H1 (cell line): ENCODE results near the gene EIPR1. TPM values are rescaled to one million over a fixed set of nuclear protein-coding genes. Genes with fewer than 3 reads are reported as not detected.

ENCODE experiments used
- CTCF ChIA-PET: fragments of 300-600 bp; sonication (Branson Sonifier 250); formaldehyde crosslinking; loops from one replicate; lab custom pipeline; 2021; ENCODE audit not compliant: partially characterized antibody; lab: Charles Lee
- POLR2A ChIA-PET: fragments of 300-600 bp; sonication (Branson Sonifier 250); formaldehyde crosslinking; loops from one replicate; lab custom pipeline; 2021; ENCODE audit warnings: inconsistent platforms; ENCODE audit not compliant: partially characterized antibody; lab: Charles Lee
- DNase-seq, 2 experiments: peaks; one replicate each; pipeline versions ENCODE4 v3.0.0 to v3.0.0-alpha.2; 2010 to 2022; ENCODE audit warnings: low spot score in 2 of 2, low read depth in 1 of 2, mixed read lengths in 1 of 2
- FAIRE-seq: peaks from 2 replicates; lab custom pipeline; 2011; peaks lifted over from hg19 to GRCh38; lab: Jason Lieb, UNC
- H2AFZ ChIP-seq: 2 replicates; pipeline ENCODE4 v1.8.1; 2012; ENCODE audit warnings: low read length, inconsistent platforms
- H2AK5ac ChIP-seq: 2 replicates; pipeline ENCODE4 v1.6.1; 2013; ENCODE audit warnings: low read depth, low read length
- H2BK120ac ChIP-seq: replicated peaks from 2 replicates; pipeline ENCODE3; 2013; ENCODE audit warnings: low read depth, low read length, inconsistent platforms
- H2BK12ac ChIP-seq: 2 replicates; pipeline ENCODE4 v1.6.1; 2013; ENCODE audit warnings: low read depth, low read length
- H2BK15ac ChIP-seq: 2 replicates; pipeline ENCODE4 v1.6.1; 2013; ENCODE audit warnings: low read length
- H2BK20ac ChIP-seq: 2 replicates; pipeline ENCODE4 v1.6.1; 2013; ENCODE audit warnings: low read length
- H2BK5ac ChIP-seq: 2 replicates; pipeline ENCODE4 v1.6.1; 2013; ENCODE audit warnings: low read depth, low read length
- H3K14ac ChIP-seq: 2 replicates; pipeline ENCODE4 v1.6.1; 2013; ENCODE audit warnings: inconsistent platforms; ENCODE audit not compliant: insufficient read length
- H3K18ac ChIP-seq: 2 replicates; pipeline ENCODE4 v1.6.1; 2013; ENCODE audit warnings: low read length; ENCODE audit errors: extremely low read depth
- H3K23ac ChIP-seq: 2 replicates; pipeline ENCODE4 v1.6.1; 2013; ENCODE audit warnings: inconsistent platforms; ENCODE audit not compliant: insufficient read length
- H3K23me2 ChIP-seq: 2 replicates; pipeline ENCODE4 v1.6.1; 2013; ENCODE audit warnings: low read depth, low read length
- H3K27ac ChIP-seq: 2 replicates; pipeline ENCODE4 v1.6.1; 2011; ENCODE audit warnings: low read depth, low read length, inconsistent platforms
- H3K27me3 ChIP-seq, 4 experiments: replicated peaks in 1 of 4; 1 replicate in 1 of 4; 2 replicates in 3 of 4; pipeline versions ENCODE4 v1.6.1 to v1.8.1; 2011 to 2013; ENCODE audit warnings: low read length in 3 of 4, mild to moderate bottlenecking in 3 of 4, inconsistent platforms in 2 of 4, mixed read lengths in 2 of 4, moderate library complexity in 1 of 4; ENCODE audit not compliant: control insufficient read depth in 3 of 4, insufficient read depth in 3 of 4; ENCODE audit errors: extremely low read depth in 1 of 4
- H3K36me3 ChIP-seq, 4 experiments: 2 replicates each; pipeline versions ENCODE4 v1.6.1 to v1.8.1; 2011 to 2013; ENCODE audit warnings: mild to moderate bottlenecking in 4 of 4, low read length in 3 of 4, moderate library complexity in 2 of 4, control low read depth in 1 of 4, inconsistent platforms in 1 of 4; ENCODE audit not compliant: insufficient read depth in 4 of 4, control insufficient read depth in 2 of 4
- H3K4ac ChIP-seq: replicated peaks from 2 replicates; pipeline ENCODE3; 2013; ENCODE audit warnings: low read length, low read depth, mixed read lengths, inconsistent platforms; ENCODE audit not compliant: insufficient read length
- H3K4me1 ChIP-seq, 4 experiments: replicated peaks in 1 of 4; 1 replicate in 1 of 4; 2 replicates in 3 of 4; pipeline versions ENCODE4 v1.6.1 to v1.8.1; 2011 to 2013; ENCODE audit warnings: low read length in 3 of 4, inconsistent platforms in 2 of 4, mixed read lengths in 1 of 4; ENCODE audit not compliant: insufficient read depth in 4 of 4, control insufficient read depth in 3 of 4
- H3K4me2 ChIP-seq, 2 experiments: 2 replicates each; pipeline versions ENCODE4 v1.6.1 to v1.8.1; 2011 to 2013; ENCODE audit warnings: low read depth in 2 of 2, low read length in 2 of 2, control low read depth in 1 of 2, inconsistent platforms in 1 of 2, mild to moderate bottlenecking in 1 of 2; ENCODE audit not compliant: insufficient read depth in 1 of 2
- H3K4me3 ChIP-seq, 4 experiments: fragments of 200-600, 300-600 bp in 1 of 4; sonication (generic), shearing (Covaris generic), sonication (Bioruptor Twin) in 1 of 4; 2 replicates each; pipeline versions ENCODE4 v1.5.1 to v1.8.1; 2011 to 2016; ENCODE audit warnings: low read length in 4 of 4, low read depth in 3 of 4, control low read depth in 2 of 4, inconsistent platforms in 2 of 4, mild to moderate bottlenecking in 2 of 4, mixed read lengths in 1 of 4, moderate library complexity in 1 of 4; ENCODE audit not compliant: insufficient read depth in 2 of 4; ENCODE audit errors: extremely low read depth in 1 of 4
- H3K56ac ChIP-seq: replicated peaks from 2 replicates; pipeline ENCODE3; 2013; ENCODE audit warnings: low read depth, mild to moderate bottlenecking, mixed read lengths, low read length, inconsistent platforms; ENCODE audit not compliant: insufficient read length
- H3K79me1 ChIP-seq: 2 replicates; pipeline ENCODE4 v1.6.1; 2013; ENCODE audit warnings: low read depth, low read length, control low read depth
- H3K79me2 ChIP-seq, 2 experiments: 2 replicates each; pipeline versions ENCODE4 v1.6.1 to v1.8.1; 2012 to 2013; ENCODE audit warnings: low read length in 2 of 2, mild to moderate bottlenecking in 2 of 2, inconsistent platforms in 1 of 2; ENCODE audit not compliant: insufficient read depth in 2 of 2, control insufficient read depth in 1 of 2
- H3K9ac ChIP-seq, 4 experiments: replicated peaks in 1 of 4; 1 replicate in 1 of 4; 2 replicates in 3 of 4; pipeline versions ENCODE4 v1.6.1 to v1.8.1; 2011 to 2013; ENCODE audit warnings: low read depth in 3 of 4, low read length in 3 of 4, control low read depth in 2 of 4, mild to moderate bottlenecking in 2 of 4, moderate library complexity in 2 of 4, inconsistent platforms in 1 of 4; ENCODE audit errors: extremely low read depth in 1 of 4
- H3K9me3 ChIP-seq, 2 experiments: 2 replicates each; pipeline versions ENCODE4 v1.6.1 to v1.8.1; 2012 to 2013; ENCODE audit warnings: mild to moderate bottlenecking in 2 of 2, moderate library complexity in 2 of 2, control low read depth in 1 of 2, inconsistent platforms in 1 of 2, low read depth in 1 of 2, low read length in 1 of 2, mixed read lengths in 1 of 2; ENCODE audit not compliant: insufficient read depth in 2 of 2
- H4K20me1 ChIP-seq, 2 experiments: replicated peaks in 1 of 2; 2 replicates each; pipeline versions ENCODE3 to v1.8.1; 2011 to 2013; ENCODE audit warnings: inconsistent platforms in 2 of 2, low read length in 2 of 2, mild to moderate bottlenecking in 1 of 2; ENCODE audit not compliant: insufficient read depth in 2 of 2, control insufficient read depth in 1 of 2
- H4K5ac ChIP-seq: 2 replicates; pipeline ENCODE4 v1.6.1; 2013; ENCODE audit warnings: low read length, low read depth, mixed read lengths, inconsistent platforms; ENCODE audit not compliant: insufficient read length
- H4K8ac ChIP-seq: 2 replicates; pipeline ENCODE4 v1.8.0; 2013; ENCODE audit warnings: mild to moderate bottlenecking, moderate library complexity, low read length, inconsistent platforms; ENCODE audit not compliant: insufficient read depth; ENCODE audit errors: extremely low read depth
- H4K91ac ChIP-seq: replicated peaks from 2 replicates; pipeline ENCODE3; 2013; ENCODE audit warnings: low read length, mixed read lengths, inconsistent platforms; ENCODE audit not compliant: insufficient read length
- POLR2A ChIP-seq, 2 experiments: IDR thresholded peaks; 1 replicate in 1 of 2; 2 replicates in 1 of 2; pipeline ENCODE4 v1.6.1; 2011; ENCODE audit warnings: low read depth in 2 of 2, low read length in 2 of 2, mild to moderate bottlenecking in 2 of 2; ENCODE audit errors: control extremely low read depth in 1 of 2
- SIN3A ChIP-seq, 2 experiments: IDR thresholded peaks in 1 of 2; conservative IDR thresholded peaks in 1 of 2; 2 replicates each; pipeline ENCODE4 v1.6.1; 2011 to 2012; ENCODE audit warnings: low read length in 2 of 2, improper control_type of control experiment in 1 of 2, low read depth in 1 of 2, mild to moderate bottlenecking in 1 of 2
- SP2 ChIP-seq: IDR thresholded peaks from 2 replicates; pipeline ENCODE4 v1.6.1; 2012; ENCODE audit warnings: mild to moderate bottlenecking, low read length, inconsistent platforms
- TBP ChIP-seq: IDR thresholded peaks from 2 replicates; pipeline ENCODE4 v1.6.1; 2011; ENCODE audit warnings: low read depth, low read length, improper control_type of control experiment
- WGBS, 2 experiments: shearing (Covaris generic) in 1 of 2; methylation state at CpG; one replicate each; pipeline versions ENCODE4 v1.1.6 to v1.1.7; 2013 to 2015; ENCODE audit warnings: low lambda C conversion rate in 2 of 2, mixed read lengths in 2 of 2, inconsistent platforms in 1 of 2, low coverage in 1 of 2, missing lambda C conversion rate in 1 of 2; ENCODE audit not compliant: insufficient replicate concordance in 2 of 2, insufficient coverage in 1 of 2, insufficient read length in 1 of 2; ENCODE audit errors: extremely low coverage in 1 of 2, missing lambda C conversion rate in 1 of 2; 5-methylcytosine and 5-hydroxymethylcytosine counted together
- polyA plus RNA-seq, 7 experiments: library from polyadenylated mRNA; depleted of rRNA in 3 of 7; stranded (reverse) in 5 of 7; unstranded in 2 of 7; fragments of >200 nt in 5 of 7; fragments of 200-250 nt in 2 of 7; gene quantifications; 1 replicate in 5 of 7; 2 replicates in 1 of 7; 4 replicates in 1 of 7; pipeline versions ENCODE4 v1.2.1 to v1.2.3, GENCODE V29; 2011 to 2013; ENCODE audit warnings: missing spikeins in 2 of 7, mixed read lengths in 2 of 7
- total RNA-seq: library from RNA; stranded (reverse); fragmentation: NEBNext Ultra II Directional; extraction: Animal tissue kit (Norgen Biotek cat#: 25700); gene quantifications from 2 replicates; pipeline ENCODE4 v1.2.1, GENCODE V29; 2021

EIPR1 gene
- total and polyA plus RNA-seq, 2 of the 8 experiments (the other 6 are each of a cell fraction or from before 2014, with no cell fraction given), result 26.3 to 56.4 TPM

GRCh38 chr2:3409627-3410170 is 32.1 kb upstream of the EIPR1 start:
- no peak overlapping the region for H2BK20ac ChIP-seq
- no peak overlapping the region for H3K27ac ChIP-seq
- no peak overlapping the region for H2AK5ac ChIP-seq
- H3K9ac ChIP-seq, result no peak overlapping the region
- H3K4me1 ChIP-seq, result no peaks in the 10 kb centered on the region
- no peak overlapping the region for H2BK12ac ChIP-seq
- peaks cover 0 to 3% of the 10 kb centered on the region in 2 experiments for H4K20me1 ChIP-seq
- no peak overlapping the region for H4K5ac ChIP-seq
- TF ChIP-seq SP2 (no peak), TBP (no peak), POLR2A (IDR thresholded peaks at IDR 0.05; ENCODE audit: control extremely low read depth in 1 of 2, low read depth in 2 of 2, low read length in 2 of 2) (no peak), SIN3A (conservative IDR thresholded peaks at IDR 0.05 in 1 of 2, IDR thresholded peaks at IDR 0.05 in 1 of 2; ENCODE audit: low read depth in 1 of 2, low read length in 2 of 2) (no peak)
- H2BK120ac ChIP-seq, result no peak overlapping the region
- CTCF ChIA-PET, result interaction anchor here (0.6 to 1.7 kb wide), 2 partner anchors 14 to 115 kb away, joined by 3 to 5 read pairs; no protein-coding TSS in a partner anchor
- no peaks in the 10 kb centered on the region for H3K27me3 ChIP-seq
- no peaks in the 10 kb centered on the region for H3K79me2 ChIP-seq
- no peak overlapping the region for H2BK5ac ChIP-seq
- no peaks in the 10 kb centered on the region for H3K23me2 ChIP-seq
- H2AFZ ChIP-seq, result no peak overlapping the region
- FAIRE-seq, result no peak
- no peak overlapping the region for H3K56ac ChIP-seq
- peak overlapping the region; percentile 46; the same call in 1 of the 2 replicates for H4K8ac ChIP-seq
- no peak overlapping the region for H3K4ac ChIP-seq
- peaks cover 0 to 3% (median under 1%) of the 10 kb centered on the region in 4 experiments; a peak in 1 of 8 replicates for H3K36me3 ChIP-seq
- POLR2A ChIA-PET, result no interaction called here
- H2BK15ac ChIP-seq, result no peak overlapping the region
- H3K79me1 ChIP-seq, result peaks cover 2% of the 10 kb centered on the region; the same call in 1 of the 2 replicates
- no peak overlapping the region for H4K91ac ChIP-seq
- no peak overlapping the region for H3K14ac ChIP-seq
- H3K9me3 ChIP-seq, result no peaks in the 10 kb centered on the region
- no peak overlapping the region for H3K23ac ChIP-seq
- no peak overlapping the region for H3K4me3 ChIP-seq
- no peak overlapping the region for H3K18ac ChIP-seq
- 89% methylated on average over 11 of the region's 12 CpGs; no CpG with 5 or more reads in 1 of the 2 experiments for WGBS, 2 experiments
- H3K4me2 ChIP-seq, result no peak overlapping the region
- DNase-seq, result no peak
